GM10266 (cell line): ENCODE data around the gene MPND.
A peak's percentile ranks its signal among the peaks of the same experiment; 100 is the strongest.

Experiments used
- DNase-seq: peaks from one replicate; pipeline ENCODE4 v3.0.0; 2012; ENCODE audit errors: extremely low spot score
- CTCF ChIP-seq: IDR thresholded peaks from 2 replicates; pipeline ENCODE4 v1.5.1; 2012; ENCODE audit warnings: mild to moderate bottlenecking, low read depth; ENCODE audit not compliant: control insufficient read depth, insufficient read depth; ENCODE audit errors: missing control alignments

MPND gene

GRCh38 chr19:4320419-4320818 is 22.9 kb upstream of the MPND start:
- no peak for DNase-seq
- TF ChIP-seq CTCF = no peak

GRCh38 chr19:4322942-4323665 is 20.3 kb upstream of the MPND start:
- no peak for TF ChIP-seq CTCF
- no peak for DNase-seq

- no peak for DNase-seq
- no peak for TF ChIP-seq CTCF
Observed at GRCh38 chr19:4323692-4324091, 19.7 kb upstream of the MPND start.

- no peak for TF ChIP-seq CTCF
- DNase-seq = no peak
Observed at GRCh38 chr19:4324228-4324627, 19.1 kb upstream of the MPND start.

- DNase-seq = peak; percentile 8
- no peak for TF ChIP-seq CTCF
Observed at GRCh38 chr19:4326215-4326836, 17.0 kb upstream of the MPND start.

GRCh38 chr19:4326837-4327251 is 16.5 kb upstream of the MPND start:
- DNase-seq = peak; percentile 9
- no peak for TF ChIP-seq CTCF

GRCh38 chr19:4327252-4327876 is 16.0 kb upstream of the MPND start:
- peak; percentile 73 for DNase-seq
- TF ChIP-seq CTCF = no peak
